ENCODE results near the gene MED29.

GRCh38 chr19:39351537-39352064, 39.6 kb upstream of the MED29 start:
- TF ChIP-seq CTCF (IDR thresholded peaks at IDR 0.05) (no peak), POLR2A (IDR thresholded peaks at IDR 0.05) (no peak)

Data from body of pancreas (tissue), 4 donors.